Measurements from ENCODE around the gene POLA2.
"Not testable (repeated sequence)": the region's sequence is repeated elsewhere in the genome, so short reads cannot be mapped to it uniquely, and the experiment has no call there.

POLA2 gene

DNA sequence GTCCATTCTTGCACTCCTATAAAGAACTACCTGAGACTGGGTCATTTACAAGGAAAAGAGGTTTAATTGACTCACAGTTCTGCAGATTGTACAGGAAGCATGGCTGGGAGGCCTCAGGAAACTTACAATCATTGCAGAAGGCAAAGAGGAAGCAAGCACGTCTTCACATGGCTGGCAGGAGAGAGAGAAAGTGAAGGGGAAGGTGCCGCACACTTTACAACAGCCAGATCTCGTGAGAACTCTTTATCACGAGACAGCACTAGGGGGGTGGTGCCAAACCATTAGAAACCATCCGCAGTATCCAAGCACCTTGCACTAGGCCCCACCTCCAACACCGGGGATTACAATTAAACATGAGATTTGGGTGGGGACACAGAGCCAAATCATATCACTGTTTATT, 19.4 kb upstream of the POLA2 start:
- no peak for DNase-seq (ENCODE audit: low spot score)

DNA sequence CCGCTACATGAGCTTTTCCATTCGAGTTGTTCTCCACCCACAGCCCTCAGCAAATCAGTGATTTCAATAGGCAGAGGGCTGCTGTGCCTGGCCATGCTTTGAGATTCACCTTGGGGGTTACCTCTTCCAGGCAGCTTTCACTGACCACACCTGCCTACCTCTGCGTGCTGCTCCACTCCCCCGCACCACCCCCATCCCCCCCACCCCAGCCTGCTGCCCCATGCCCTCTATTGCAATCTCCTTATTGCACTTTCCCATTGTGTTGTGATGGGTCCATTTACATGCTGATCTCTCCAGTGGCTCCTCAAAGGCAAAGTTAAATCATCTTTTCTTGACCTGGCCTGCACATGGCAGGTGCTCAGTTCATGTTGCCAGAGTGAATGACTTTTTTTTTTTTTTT, 18.0 kb upstream of the POLA2 start:
- no peak for DNase-seq (ENCODE audit: low spot score)

DNA sequence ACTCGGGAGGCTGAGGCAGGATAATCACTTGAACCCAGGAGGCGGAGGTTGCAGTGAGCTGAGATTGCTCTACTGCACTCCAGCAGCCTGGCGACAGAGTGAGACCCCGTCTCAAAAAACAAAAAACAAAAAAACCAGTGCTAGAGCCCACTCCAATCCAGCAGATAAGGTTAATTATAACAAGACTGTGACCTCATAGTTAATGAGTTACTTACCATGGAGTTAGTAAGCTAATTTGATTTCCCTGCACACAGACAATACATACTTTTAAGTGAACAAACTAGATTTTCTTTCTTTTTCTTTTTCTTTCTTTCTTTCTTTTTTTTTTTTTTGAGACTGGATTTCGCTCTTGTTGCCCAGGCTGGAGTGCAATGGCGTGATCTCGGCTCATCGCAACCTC, 16.7 kb upstream of the POLA2 start:
- peak; percentile 42 for DNase-seq (ENCODE audit: low spot score)

DNA sequence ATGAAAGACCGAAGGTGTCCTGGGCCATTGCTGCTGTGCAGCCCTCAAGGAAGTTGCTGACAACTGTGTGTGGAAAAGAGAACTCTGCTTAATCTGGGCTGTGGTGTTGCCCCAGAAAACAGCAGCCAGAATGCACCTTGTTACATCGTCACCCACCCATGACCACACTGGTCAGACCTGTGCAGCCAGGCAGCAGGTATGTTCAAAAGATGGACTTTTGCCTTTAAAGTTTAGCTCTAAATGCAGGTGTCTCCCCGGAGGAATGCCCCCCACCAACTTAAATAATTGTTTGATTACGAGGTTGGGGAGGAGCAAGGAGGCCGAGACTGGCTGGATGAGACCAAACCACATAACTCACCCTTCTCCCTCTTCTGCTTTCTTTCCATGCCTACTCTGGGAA, 15.3 kb upstream of the POLA2 start:
- DNase-seq (ENCODE audit: low spot score): peak; percentile 40

DNA sequence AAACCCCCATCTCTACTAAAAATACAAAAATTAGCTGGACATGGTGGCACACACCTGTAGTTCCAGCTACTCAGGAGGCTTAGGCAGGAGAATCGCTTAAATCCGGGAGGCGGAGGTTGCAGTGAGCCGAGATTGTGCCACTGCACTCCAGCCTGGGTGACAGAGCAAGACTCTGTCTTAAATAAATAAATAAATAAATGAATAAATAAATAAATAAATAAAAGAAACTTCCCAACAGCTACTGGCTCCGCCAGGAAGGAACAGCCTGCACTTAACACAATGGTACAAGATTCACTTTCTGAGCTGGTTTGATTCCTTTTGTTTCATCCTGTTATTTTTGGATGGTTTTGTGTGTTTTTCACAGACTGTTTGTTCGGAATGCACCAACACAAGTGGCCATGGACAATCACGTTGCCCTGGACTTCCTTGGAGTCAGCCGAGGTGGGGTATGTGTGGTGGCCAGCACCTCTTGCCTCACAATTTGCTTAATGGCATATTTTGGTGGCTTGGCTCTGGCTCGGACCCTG, 13.5 kb upstream of the POLA2 start:
- DNase-seq (ENCODE audit: low spot score): not testable (repeated sequence)

DNA sequence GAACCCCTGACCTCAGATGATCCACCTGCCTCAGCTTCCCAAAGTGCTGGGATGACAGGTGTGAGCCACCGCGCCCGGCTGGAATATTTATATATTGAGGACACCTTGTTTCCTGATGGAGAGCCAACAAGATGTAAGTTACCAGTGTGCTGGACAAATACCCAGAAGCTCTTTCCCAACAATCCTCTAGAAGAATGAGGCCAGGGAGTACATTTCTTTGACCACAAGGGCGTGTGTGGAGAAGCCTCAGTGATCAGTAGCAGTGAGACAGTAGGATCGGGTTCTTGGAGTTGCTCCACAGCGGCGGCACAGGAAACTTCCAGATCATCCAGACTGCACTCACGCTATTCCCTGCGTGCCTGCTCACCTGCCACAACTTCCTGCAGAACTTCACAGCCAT, 10.3 kb upstream of the POLA2 start:
- no peak for DNase-seq (ENCODE audit: low spot score)

DNA sequence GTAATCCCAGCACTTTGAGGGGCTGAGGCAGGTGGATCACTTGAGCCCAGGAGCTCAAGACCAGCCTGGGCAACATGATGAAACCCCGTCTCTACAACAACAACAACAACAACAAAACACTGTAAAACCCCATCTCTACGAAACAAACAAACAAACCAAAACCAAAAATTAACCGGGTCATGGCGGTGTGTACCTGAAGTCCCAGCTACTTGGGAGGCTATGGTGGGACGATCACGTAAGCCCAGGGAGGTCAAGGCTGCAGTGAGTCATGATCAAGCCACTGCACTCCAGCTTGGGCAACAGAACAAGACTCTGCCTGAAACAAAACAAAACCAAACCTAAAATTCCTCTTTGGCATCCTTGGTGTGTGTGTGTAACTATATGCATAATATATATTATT, 7.0 kb upstream of the POLA2 start:
- DNase-seq (ENCODE audit: low spot score): no peak

DNA sequence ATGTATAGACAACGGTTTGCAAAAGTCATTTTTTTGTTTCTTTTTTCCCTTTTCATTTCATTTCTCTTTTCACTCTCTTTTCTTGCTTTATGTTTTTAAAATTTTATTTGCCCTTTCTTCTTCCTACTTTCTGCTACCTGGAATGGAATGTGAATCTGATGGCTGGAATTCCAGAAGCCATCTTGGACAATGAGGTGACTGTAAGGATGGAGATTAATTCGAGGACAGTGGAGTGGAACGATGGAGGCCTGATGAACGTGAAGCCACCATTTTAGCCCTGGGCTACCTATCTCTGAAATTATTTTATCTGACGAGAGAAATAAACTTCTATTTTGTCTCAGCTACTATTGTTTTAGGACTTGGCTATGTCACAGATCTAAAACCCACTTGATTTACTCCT, 2.8 kb upstream of the POLA2 start:
- DNase-seq (ENCODE audit: low spot score): no peak

DNA sequence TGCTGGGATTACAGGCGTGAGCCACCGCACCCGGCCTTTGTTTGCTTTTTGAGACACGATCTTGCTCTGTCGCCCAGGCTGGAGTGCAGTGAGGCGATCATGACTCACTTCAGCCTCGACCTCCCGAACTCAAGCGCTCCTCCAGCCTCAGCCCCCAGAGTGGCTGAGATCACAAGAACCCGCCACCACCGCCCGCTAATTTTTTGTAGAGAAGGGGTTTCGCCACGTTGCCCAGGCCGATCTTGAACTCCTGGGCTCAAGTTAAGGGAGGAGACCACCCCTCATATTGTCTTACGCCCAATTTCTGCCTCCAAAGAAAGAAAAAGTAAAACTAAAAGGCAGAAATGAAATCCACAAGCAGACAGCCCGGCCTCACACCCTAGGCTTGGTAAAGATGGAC, 1.5 kb upstream of the POLA2 start:
- DNase-seq (ENCODE audit: low spot score): no peak

DNA sequence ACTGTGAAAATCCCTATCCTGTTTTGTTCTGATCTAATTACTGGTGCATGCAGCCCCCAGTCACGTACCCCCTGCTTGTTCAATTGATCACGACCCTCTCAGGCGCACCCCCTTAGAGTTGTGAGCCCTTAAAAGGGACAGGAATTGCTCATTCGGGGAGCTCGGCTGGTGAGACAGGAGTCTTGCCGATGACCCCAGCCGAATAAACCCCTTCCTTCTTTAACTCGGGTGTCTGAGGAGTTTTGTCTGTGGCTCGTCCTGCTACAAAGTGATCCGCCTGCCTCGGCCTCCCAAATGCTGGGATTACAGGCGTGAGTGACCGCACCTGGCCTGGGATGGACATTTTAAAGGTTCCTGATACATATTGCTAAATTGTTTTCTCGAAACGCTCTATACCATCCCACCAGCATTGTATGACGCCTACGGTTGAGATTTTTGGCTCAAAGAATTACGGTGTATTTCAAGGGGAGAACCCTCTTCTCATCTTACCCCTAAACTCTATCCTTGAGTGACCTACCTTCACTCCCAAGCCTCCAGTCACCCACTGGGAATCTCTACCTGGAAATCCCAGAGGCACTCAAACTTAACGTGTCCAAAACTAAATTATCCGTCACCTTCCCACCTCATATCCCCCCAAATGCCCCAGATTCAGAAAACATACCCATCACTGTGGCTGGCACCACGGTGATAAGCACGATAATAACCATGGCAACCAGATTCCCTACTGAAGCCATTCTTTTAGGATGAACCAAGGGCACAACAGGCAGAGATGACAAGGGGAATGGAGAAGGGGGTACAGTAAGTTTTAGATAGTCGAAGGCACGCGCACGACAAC, 789 bp upstream of the POLA2 start:
- DNase-seq (ENCODE audit: low spot score): no peak

DNA sequence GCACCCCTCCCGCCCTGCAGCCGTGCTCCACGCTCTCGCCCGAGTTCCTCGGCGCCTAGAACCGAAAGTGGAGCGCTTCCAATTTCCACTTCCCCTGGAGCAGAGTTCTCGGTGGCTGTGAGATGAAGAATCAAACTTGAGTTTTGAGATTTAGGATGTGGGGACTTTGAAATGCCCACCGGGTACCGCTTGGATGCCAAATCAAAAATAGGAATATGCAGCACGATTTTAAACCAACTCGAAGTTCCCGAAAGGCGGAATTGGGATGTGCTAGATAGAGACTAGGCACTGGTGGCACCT, 569 bp downstream of the POLA2 start:
- no peak for DNase-seq (ENCODE audit: low spot score)

DNA sequence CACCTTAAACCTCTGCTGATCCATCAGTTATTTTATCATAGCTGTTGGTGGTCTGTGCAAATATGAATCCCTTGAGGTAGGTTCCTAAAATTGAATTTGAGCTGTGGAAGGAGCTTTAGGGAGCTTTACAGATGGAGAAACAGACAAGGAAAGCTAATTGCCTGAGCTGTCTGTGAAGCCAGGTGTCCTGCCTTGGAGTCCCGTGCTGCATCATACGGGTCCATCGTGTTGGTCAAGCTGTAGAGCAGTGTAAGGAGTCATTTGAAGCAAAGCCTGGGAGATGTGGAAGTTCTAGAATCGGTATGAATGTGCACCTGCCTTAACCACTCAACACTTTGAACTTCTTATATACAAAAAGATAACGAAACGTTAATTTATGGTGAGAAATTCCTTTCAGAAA, 1.0 kb downstream of the POLA2 start:
- DNase-seq (ENCODE audit: low spot score): peak; percentile 20

DNA sequence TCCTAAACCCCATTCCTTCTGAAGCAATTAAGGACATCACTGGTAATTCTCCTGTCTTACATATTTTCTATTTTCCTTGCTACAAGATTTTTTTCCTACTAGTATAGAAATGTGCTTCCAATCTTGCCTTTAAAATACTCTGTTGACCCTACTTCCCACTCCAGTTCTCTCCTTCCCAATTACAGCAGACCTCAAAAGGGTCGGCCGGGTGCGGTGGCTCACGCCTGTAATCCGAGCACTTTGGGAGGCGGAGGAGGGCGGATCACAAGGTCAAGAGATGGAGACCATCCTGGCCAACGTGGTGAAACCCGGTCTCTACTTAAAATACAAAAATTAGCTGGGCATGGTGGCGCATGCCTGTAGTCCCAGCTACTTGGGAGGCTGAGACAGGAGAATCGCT, 3.0 kb downstream of the POLA2 start:
- not testable (repeated sequence) for DNase-seq (ENCODE audit: low spot score)

DNA sequence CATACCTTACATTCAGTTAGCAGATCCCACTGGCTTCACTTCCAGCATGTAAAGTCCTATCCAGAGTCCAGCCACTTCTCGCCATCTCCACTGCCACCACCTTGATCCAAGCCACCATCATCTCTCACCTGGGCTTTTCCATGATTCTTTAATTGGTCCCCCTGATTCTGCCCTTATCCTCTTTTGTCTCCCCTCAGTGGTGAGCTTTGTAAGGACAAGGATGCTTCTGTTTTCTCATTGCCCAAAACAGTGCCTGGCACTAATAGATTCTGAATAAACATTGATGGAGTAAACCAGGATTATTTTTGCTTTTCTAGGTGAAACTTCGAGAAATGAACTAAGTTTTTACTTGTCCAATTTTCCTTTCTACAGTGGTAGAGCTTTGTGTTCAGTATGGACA, 4.4 kb downstream of the POLA2 start:
- no peak for DNase-seq (ENCODE audit: low spot score)

DNA sequence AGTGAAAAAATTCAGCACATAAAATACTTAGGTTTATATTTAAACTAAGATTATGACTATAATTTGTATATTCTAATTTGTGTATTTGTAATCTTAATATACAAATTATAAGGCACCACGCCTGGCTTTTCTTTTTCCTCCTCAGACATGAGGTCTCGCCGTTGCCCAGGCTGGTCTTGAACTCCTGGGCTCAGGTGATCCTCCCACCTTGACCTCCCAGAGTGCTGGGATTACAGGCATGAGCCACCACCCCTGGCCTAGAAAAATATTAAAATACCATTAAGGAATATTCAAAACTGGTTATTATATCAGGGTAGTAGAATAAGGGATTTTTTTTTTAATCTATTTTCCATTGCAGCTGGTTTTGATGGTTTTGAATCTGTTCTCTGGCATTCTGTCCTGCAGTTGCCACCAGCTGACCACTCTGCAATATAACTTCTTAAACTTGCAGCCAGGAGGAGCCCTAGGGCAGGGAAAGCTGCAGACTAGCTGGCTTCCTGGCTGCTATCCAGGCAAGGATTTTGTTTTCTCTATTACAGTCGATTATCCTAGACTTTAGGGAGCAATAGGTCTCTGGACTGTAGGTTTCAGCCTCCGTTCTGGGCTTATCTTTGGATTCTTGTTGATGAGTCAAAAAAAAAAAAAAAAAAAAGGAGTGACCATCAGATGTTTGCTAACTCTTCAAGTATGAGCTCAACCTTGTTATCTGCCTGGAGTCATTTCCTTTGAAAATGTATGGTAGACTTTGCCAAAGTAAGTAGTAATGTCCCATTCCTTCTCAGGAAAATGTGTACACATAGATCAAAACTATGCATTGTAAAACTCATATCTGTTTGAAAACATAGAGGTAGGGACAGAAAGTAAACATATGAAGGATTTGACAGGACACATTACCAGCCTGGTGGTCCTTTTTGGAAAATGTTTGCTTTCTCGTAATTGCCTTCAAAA, 13.2 kb downstream of the POLA2 start:
- peak; percentile 94 for DNase-seq (ENCODE audit: low spot score)

DNA sequence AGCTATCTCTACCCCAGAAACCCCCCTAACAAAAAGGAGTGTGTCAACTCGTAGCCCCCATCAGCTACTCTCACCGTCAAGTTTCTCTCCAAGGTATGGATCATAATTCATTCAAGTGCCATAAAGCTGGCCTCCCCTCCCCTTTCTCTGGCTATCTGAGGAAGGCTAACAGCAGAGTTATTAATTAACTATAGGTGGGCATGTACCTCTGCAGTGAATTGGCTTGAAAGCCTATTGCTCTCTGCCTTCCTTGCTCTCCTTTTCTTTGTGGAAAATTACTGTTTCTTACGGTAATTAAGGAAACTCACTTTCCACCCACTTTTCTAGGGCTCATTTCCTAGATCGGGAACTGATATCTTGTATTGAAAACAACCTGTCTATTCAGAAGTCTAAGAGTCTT, 14.1 kb downstream of the POLA2 start:
- peak; percentile 38 for DNase-seq (ENCODE audit: low spot score)

DNA sequence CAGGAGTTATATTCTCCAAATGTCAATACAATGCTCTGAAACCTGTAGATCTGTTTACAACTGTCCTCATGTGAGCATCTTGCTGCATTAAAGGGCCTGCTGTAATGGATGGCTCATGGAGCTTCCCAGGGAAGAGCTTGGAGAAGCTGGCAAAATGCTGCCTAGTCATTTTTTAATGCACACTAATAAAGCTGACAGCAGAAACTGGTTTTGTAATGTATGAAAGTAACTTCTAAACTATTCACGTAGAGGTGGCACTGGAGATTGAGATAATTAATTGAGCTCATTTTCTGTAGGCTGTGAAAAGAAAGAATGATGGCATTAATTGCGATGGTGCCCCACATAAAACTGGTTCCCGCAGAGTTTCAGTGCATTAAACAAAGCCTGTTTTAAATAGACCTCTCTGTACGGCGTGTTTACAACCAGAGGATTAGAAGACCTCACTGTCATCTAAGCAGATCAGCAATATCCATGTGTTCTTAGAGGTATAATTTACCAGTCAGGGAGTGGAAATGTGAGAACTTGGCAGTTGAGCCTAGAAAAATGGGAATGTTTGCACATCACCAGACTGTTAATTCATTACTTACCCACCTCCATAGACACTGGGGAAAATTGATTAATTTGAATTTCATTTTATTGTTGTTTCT, 16.0 kb downstream of the POLA2 start:
- DNase-seq (ENCODE audit: low spot score): no peak

DNA sequence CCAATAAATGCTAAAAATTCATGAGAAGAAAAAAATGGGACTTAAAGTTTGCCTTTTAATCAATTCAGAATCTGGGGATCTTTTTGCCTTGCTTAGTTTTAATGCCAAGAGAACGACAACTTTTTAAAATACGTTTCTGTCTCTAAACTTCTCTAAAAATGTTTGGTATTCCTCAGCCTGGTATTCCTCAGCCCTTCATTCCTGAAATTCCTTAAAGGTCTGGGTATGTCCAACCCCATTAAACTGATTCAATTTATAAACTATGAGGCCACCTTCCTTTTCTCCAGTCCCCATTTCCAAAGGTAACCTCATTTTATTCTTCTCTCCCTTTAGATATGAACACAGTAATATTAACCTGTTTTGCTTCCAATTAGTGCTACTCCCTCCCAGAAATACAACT, 16.6 kb downstream of the POLA2 start:
- DNase-seq (ENCODE audit: low spot score): peak; percentile 41

DNA sequence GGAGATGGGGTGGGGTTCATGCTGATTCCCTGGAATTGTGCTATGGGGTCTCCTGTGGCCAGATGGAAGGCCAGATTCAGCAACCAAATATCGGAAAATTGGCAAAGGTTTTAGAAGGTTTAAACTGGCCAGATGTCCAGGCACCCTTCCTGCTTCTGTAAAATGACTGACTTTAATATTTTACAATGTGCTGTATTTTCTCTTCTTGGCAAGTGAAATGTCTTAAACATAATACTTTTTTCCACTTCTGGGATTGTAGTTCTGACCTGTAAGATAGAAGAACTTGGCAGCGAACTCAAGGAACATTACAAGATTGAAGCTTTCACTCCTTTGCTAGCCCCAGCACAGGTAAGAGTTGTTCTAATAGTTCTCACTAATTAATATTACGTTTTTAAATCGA, 17.5 kb downstream of the POLA2 start:
- no peak for DNase-seq (ENCODE audit: low spot score)

DNA sequence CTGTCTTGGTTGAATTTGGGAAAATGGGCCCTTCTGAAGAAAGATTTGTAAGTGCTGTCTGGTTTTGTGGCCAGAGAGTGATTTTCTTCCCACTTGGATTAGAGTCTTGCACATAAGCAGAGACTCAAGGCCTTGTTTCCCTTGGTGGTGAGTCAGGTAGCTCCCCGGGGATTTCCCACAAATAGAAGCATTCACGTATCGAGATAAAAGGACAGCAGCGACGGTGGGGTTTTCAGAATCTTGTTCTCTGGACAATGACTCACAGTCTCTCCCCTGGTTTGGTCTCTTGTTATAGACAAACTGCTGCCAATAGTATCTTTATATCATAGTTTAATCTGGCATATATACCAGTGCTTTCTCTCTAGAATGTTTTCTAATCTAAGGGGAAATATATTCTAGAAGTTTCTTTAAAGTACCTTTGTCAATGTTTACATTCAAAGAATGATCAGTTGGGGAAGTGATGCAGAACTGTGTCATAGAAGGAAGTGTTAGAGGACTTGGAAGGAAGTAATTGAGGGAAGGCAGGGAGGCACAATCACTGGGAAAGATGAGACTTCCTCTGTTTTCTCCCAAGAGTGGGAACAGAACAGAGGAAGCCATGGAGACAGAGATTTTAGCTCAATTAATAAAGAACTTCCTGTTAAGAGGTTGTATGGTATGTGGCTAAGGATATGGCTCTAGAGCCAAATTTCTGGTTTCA, 18.1 kb downstream of the POLA2 start:
- DNase-seq (ENCODE audit: low spot score): peak; percentile 96

DNA sequence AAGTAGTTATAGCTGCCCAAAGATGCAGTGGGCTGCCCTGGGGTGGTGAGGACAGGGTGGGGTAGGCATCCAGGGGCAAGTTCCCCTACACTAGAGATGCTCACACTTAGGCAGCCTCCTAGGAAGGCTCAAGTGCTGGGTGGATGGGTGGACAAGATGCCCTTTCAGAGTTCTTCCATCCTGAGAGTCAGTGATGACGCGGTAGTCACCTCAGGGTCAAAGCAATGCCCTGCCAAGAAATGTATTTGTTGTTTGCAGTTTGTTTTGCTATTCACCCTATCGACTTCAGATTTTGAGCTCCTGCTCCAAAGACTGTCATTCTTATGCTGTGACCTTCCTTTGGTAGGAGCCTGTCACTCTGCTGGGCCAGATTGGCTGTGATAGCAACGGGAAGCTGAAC, 18.9 kb downstream of the POLA2 start:
- DNase-seq (ENCODE audit: low spot score): peak; percentile 12

DNA sequence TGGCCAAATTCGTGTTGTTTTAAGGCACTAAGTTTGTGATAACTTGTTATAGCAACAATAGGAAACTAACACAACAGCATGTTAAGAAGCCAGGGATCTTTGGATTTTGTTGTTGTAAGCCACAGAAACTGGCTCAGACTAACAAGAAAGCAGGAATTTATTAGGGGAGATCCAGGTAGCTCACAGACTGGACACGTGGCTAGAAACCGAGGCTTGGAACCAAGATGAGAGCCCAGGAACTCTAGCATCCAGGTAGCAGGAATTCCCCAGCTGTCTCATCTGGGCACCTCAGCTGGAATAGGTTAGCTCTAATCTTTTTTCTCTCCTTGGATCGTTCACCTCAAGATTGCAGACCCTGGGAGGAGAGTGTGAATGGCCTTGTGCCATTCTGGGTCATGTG, 24.9 kb downstream of the POLA2 start:
- no peak for DNase-seq (ENCODE audit: low spot score)
